NCI-H2196 (cell line): ENCODE data around the gene GRIK1.
"Not testable (repeated sequence)": the region's sequence is repeated elsewhere in the genome, so short reads cannot be mapped to it uniquely, and the experiment has no call there.

Experiments
- DNase-seq: peaks from one replicate; lab custom pipeline; 2025; ENCODE audit not compliant: unreplicated experiment; lab: John Stamatoyannopoulos, UW

The GRIK1 gene

DNA sequence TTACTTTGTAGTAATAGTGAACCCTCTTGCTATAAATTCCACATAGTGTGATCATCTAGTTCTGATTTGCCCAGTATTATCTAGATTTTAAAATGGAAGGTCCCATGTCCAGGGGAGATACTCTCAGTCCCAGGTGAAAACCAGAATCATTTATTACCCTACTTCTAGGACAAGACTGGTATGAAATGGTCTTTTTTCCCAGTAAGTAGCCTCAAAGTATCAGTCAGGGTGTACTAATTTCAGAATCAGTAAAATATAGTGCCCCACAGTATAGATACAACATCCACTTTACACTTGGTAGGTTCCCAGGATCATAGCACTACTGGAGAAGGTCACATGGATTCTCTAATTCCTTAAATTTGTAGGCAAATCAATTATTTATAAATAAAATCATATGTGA lies 318.3 kb downstream of the GRIK1 start:
- DNase-seq, result no peak

DNA sequence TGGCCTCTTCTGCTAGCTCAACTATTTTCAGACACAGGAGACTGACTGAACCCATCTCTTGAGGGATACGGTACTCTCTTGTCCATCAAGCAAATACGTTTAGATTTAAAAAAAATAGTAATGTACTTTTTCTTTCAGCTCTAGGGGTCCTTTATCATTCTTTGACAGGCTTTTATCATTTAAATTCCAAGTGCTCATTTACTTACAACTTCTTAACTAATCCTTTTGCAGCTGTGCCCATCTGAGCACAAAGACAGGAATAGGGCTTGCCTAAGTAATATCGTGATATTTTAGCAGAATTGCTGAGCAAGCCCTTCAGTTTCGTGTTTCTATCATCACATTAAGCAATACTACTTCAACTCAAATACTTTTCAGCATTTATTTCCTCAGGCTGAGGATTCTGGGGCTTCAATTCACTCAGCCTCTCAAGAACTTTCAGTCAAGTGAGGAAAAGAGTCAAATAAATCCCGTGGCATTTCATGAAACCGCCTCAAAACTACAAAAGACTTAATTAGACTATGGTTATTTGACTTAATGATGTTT lies 323.5 kb downstream of the GRIK1 start:
- no peak for DNase-seq

DNA sequence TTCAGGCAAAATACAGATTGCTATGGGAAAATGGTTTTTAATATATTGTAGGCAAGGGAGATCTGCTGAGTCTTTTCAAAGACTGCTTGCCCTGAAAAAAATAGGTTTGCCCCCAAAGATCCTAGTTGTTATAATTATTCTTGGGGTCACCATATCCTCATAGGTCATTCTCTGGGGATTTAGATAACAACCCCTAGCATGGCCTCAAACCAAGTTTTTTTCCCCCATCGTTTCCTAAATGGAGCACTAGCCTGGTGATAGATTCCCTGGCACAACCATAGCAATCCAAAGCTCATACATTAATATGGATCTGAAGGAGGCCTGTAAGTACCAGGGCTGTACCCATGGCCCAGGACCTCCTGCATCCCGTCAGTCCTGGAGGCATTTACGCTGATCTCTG lies 325.9 kb downstream of the GRIK1 start:
- DNase-seq, result no peak

DNA sequence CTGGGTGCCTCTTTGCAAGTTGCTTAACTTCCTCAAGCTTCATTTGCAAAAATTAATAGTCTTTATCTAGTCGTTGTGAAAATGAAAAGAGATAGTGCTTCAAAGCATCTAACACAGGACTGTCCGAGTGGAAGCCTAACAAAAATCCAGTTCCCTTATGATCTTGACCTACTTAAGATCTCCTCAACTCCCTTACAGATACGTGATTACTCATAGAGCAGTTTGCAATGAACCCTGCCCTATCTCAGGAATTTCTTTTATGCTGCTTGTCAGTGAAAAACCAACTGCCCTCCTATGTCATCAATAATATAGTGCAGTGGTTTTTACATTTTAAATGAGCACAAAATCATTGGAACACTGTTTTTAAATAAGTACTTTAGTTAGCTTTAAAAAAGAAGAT lies 326.8 kb downstream of the GRIK1 start:
- DNase-seq, result no peak

DNA sequence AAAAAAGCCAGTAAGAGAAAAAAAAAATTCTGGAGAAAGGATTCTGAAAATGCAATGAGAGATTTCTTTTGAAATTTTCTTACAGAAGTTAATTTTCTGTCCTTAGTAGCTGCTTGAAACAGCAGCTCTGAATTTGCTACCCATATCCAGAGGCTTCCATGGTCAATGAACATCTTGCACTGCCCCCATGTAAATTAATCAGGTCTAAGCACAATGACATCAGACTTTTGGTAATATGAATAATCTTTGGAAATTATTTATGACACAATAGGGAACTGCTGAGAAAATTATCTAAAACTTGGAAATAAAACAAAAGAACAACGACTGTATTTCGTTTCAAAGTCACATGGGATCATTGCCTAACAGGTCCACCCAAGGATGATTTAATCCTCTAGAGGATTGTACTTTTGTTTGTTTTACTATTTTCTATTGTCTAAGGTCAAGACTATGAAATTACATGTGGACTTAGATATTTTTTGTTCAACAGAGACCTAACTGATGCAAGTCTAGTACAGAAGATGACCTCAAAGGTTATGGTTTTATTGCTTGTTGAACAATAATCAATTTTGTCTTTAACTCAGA lies 328.9 kb downstream of the GRIK1 start:
- DNase-seq, result no peak

DNA sequence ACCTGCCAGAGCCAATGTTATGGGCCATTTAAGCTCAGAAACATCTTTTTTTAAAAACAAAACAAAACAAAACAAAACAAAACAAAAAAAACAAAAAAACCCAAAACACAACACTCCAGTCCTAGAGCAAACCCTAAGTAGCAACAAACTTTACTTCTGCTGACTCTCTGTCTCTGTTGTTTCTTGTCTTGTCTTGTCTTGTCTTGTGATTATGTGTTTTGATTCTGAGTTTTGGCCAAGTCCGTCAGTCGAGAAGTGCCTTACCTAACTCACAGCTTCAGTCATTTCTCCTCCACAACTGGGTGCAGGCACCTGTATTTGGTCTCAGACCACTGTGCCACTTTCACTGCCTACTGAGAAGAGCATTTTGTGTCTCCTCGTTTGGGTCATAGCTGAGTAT lies 333.2 kb downstream of the GRIK1 start:
- no peak for DNase-seq

DNA sequence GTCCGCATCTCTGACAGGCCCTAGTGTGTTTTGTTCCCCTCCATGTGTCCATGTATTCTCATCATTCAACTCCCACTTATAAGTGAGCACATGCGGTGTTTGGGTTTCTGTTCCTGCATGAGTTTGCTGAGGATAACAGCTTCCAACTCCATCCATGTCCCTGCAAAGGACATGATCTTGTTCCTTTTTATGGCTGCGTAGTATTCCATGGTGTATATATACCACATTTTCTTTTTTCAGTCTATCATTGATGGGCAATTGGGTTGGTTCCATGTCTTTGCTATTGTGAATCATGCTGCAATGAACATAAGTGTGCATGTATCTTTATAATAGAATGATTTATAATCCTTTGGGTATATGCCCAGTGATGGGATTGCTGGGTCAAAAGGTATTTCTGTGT lies 334.6 kb downstream of the GRIK1 start:
- not testable (repeated sequence) for DNase-seq

DNA sequence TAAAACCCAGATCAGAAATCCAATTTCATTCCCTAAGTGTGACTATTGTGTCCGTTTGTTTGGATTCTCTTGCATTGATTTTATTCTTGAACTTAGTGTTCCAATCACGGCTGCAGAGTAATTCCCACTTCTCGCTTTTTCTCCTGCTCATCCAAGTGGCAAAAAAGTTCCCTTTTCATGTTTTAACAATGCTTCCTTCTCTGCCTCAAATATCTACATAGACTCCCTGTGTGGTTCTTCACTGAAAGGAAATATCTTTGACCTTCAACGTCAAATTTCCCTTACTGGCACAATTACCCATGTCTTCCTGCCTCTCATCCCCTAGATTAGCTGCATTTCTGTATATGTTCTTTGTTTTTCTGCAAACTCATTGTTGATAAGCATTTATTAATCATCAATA lies 335.7 kb downstream of the GRIK1 start:
- DNase-seq, result no peak

DNA sequence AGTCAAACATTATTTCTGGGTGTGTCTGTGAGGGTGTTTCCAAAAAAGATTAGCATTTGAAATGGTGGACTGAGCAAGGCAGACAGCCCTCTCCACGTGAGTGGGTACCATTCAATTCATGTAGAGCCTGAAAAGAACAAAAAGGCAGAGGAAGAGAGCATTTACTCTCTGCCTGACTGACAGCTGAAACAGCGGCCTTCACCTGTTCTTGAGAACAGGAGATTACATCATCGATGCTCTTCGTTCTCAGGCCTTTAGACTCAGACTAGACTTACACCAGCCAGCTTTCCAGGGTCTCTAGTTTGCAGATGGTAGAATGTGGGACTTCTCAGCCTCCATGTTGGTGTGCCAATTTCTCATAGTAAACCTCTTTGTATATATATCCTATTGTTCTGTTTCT lies 338.7 kb downstream of the GRIK1 start:
- DNase-seq, result no peak

DNA sequence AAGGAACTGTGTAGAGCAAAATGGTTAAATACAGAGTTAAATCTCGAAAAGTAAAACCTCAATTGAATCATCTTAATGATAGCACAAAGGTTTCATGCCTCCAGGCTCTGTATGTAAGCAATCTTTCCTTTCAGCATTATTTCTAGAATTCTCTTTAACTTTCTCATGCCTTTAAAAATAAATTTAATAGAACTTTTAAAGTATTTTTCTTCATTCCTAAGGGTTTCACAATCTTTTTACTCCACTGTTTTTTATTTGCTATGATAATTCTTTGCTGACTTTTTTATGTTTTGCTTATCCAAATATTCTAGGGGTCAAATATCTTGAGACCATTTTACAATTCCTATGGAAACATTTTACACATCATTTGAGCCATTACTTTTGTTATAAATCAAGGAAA lies 353.1 kb downstream of the GRIK1 start:
- DNase-seq, result no peak

DNA sequence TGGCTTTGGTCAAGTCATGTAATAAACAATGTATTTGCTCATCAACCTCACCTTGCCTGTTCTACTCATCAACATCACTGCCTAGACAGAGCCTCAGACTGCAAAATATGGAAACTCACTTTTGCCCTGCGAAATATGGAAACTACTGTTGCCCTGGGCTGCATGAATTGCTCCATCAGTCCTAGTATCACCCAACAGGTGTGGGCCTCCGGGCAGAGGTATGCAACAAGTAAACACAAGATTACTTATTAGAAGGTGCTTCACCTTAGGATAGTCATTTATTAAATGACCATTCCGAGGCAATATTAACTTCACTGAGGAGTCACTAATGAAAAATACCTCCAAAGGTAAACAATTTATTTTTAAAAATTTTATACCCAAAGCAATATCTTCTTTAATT lies 354.3 kb downstream of the GRIK1 start:
- DNase-seq, result no peak

DNA sequence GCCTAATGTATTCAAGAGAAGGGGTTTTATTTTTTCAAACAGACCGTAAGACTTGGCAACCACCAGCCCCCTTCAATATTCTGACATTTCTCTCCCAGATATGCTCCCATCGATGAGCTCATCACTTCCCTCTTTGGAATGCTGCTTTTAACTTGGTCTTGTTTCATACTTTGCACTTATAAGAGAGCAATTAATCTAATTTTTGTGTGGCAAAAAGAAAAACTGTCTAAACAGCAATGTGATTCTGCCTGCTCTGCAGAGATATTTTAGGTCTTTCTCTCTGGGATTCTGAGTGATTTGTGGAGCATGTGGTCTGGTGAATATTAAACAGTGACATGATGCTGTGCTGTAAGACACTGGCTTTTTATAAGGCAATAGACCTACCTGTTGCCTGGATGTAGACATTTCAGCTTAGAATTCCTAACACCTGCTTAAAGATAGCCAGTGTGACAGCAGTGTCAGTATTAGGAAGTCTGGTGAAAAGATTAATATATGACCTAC lies 356.3 kb downstream of the GRIK1 start:
- no peak for DNase-seq

DNA sequence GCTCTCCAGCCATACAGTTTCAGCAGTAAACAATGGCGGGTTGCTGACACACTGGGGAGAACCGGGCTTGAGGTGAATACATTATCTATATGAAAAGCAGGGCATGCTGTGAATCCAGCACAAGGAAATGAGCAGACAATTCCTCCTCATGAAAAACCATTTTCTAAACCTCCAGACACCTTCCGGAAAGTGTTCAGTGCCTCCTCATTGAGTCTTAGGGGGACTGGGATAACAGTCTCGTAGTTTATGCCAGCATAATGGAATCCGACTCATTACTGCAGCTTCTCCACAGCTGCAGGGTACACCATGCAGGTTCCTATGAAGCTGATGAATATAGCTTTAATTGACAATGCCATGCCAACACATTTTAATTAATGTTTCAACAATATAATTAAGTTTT lies 356.9 kb downstream of the GRIK1 start:
- no peak for DNase-seq

DNA sequence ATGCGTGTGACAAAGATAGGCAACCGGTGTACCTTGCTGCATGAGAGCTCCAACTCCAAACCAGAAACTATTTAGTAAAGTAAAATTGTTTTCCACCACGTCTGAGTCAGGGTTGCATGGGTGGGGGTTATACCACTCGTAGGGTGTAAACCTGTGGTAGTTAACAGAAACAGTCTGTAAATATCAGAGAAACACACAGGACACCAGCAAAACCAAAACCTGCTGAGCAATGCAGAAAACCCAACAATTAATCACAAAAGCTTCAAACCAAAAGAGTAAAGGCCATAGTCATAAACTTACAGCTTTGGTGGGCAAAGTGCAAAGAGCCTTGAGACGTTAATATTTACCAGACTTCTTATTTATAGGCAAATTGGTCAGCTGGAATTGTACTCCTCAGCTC lies 358.4 kb downstream of the GRIK1 start:
- DNase-seq, result no peak

DNA sequence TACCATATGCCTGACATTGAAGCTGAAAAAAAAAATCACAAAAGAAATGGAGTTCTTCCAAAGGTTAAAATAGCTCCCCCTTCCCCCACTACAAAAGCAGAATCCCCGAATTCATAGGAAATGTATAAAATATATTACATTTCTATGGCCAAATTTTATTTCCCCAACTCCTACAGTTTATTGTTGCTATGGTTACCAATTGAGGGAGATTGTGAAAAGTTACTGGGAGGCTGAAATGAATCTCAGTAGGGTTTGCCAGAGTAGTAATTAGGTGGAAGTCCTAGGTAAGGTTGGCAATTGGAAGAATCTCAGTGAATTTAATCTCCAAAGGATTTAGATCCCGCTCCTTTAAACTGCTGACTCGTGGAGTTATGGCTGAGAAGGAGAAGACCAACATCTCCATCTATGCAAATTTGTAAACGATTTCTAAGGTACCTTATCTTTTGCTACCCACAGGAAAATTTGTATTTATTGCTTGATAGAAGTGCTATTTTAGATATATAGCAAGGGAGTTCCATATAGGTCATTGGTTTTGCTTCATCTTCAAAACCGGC lies 359.0 kb downstream of the GRIK1 start:
- DNase-seq, result no peak

DNA sequence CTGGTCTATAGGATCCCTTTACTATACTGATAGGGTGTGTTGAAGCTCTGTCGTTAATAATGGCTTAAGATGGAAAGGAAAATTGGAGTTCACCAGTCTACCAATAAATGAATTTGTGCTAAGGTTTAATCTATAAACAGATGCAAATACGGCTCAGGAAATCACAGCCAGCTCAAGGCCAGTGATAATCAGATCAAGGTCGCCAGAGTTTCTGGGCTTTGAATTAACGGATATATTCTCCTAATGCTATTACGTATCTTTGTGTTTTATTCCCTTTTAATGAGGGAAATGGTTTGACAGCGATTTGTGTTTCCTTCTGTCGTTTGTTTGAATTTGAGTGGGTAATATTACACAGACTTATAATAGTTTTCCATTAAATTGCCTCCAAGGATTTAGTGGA lies 361.5 kb downstream of the GRIK1 start:
- DNase-seq, result no peak

DNA sequence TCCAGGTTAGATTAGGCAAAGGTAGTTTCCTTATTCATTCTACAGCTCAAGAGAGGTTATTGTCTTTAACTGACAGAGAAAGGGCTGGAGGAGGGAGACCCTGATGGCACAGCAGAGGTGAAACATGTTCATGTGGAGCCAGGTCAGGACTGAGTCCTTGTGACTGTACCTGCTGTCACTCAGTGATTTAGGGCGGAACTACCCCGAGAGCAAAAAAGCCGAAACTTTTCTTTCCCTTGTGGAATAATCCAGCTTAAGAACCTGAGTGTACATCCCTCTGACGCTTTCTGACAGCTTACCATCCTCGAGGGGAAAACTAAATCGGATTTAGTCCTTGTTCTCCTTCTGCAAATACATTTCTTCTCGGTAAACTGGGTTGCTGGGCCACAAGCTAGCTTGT lies 367.8 kb downstream of the GRIK1 start:
- no peak for DNase-seq

DNA sequence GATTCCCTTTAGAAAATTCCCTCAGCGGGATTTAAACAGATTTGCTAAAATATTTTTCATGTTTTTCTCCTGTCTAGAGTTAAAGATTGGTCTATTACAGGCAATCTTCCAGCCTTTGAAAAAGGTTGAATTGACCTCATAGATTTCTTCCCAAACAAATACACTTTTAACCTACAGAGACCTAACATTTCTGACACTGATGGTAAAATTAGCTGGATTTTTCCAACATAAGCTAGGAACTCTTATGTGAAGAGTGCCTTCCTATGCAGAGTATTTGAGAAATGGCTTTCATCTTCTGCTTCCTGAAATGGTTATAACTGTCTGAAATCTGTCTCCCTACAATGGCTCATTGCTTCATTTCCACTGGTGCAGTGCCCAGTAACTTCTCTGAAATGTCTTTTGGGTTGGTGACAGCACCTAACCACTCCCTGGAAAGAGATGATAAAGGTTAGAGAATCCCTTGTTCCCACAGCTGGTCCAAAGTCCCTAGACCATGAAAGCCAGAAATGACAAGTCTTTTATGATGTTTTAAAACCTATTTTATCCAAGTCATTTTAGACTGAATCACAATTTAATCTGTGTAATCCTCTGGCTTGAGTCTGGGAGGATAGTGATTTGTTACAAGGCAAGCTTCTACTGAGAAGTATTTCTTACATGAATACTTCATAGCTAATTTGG lies 371.6 kb downstream of the GRIK1 start:
- no peak for DNase-seq

DNA sequence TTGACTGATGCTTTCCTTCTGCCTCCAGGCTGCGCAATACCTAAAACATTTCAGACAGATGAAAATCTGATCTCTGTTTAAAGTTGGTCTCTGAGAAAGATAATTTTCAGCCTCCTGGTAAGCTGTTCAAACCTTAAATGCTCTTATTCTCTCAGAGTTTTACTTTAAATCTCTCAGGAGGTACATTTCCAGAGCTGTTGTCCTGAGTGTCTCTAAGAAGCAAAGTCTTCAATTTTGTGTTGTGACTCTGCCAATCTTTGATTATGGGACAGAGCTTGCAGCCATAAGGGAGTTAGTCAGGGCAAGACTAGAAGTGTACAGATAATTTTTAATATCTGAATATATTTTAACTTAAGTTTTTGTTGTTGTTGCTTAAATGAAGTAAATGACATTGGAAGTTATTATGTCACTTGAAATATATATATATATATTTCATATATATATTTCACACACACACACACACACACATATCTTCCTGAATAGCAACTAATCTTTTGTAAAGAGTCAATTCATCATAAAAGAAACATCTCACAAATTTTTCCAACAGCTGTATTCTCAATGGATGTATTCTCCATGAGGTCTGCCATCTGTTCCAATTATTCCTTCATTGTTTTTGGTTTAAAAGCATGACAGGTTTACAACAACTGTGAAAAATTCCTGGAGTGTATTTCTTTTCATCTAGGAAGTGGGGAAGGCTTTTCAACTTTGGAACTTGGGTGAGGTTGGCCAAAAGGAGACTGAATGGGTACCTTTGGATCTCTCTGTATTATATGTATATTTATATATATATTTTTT lies 381.7 kb downstream of the GRIK1 start:
- DNase-seq, result no peak

DNA sequence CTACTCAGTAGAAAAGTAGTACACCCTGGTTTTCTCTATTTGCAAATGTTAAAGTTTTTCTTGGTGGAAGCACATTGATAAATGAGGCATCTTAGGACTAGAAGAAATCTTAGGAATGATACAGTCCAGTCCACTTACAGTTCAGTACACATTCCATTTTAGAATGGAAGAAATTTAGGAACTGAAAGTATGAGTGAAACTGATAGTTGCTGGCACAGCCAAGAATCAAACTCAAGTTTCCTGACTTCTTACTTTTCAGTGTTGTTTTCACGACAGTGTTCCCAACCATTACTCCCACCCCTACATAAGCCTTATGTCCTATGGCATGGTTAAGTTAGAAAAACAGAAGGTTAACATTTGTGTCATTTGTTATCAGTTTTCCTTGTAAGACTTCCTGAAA lies 382.6 kb downstream of the GRIK1 start:
- DNase-seq, result no peak

DNA sequence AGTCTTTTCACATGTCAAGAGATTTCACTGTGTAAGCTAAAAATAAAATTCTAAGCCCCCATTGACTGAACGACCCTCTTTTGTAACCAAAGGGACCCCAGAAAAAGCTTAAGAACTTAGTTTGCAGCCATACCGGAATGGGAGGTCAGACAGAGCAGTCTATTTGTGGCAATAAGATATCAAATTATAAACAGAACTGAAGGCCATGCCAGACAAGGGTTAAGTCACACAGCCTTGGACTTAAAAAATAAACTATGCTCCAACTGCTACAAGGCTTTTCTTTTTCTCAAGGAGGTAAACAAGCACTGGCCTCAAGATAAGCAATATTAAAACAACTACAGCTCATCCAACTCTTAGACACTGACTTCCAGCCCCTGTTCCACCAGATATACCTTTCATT lies 384.2 kb downstream of the GRIK1 start:
- no peak for DNase-seq

DNA sequence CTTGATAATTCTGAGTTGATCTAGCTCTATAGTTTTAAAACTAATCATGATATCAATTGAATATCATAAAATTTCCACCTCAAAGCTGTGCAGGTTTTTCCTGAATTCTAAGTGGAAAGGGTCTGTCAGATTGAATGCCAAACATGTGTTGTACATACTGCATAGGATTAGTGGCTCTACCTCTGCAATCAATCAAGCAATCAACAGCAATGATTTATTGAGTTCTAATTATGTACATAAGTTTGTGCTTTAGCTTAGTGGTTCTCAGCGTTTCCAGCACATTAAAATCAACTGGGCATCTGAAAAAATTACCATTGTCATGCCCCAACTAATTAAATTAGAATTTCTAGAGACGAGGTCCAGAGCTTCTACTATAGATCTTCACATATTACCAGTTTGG lies 389.6 kb downstream of the GRIK1 start:
- DNase-seq, result no peak
